Endothelial cell of umbilical vein (primary cell): ENCODE data around the gene RGS10. TPM values are rescaled to one million over a fixed set of nuclear protein-coding genes. Genes with fewer than 3 reads are reported as not detected.

Source experiments
- BruUV-seq: library from RNA; stranded (reverse); fragments of 400-500 nt; replicated peaks from 2 replicates; lab custom pipeline; 2021; lab: Mats Ljungman, UMichigan
- CTCF ChIA-PET: fragments of 300-600, 350-600 bp; sonication (Branson Sonifier 250); formaldehyde crosslinking; loops from one replicate; lab custom pipeline; 2021; ENCODE audit warnings: antibody characterized with exemption, inconsistent platforms; lab: Charles Lee
- POLR2A ChIA-PET: fragments of 300-600, 350-600 bp; sonication (Branson Sonifier 250); formaldehyde crosslinking; loops from one replicate; lab custom pipeline; 2021; ENCODE audit warnings: antibody characterized with exemption, inconsistent platforms; lab: Charles Lee
- DNase-seq: peaks from one replicate; pipeline ENCODE4 v3.0.0-alpha.2; 2011; ENCODE audit warnings: low read depth, low spot score
- FAIRE-seq: peaks from 2 replicates; lab custom pipeline; 2011; peaks lifted over from hg19 to GRCh38; lab: Jason Lieb, UNC
- H2AFZ ChIP-seq: 2 replicates; pipeline ENCODE4 v1.6.0; 2012; ENCODE audit warnings: low read depth, low read length, control low read depth, inconsistent platforms
- H3K27ac ChIP-seq: 2 replicates; pipeline ENCODE4 v1.5.1; 2011; ENCODE audit warnings: low read depth, mild to moderate bottlenecking, control low read depth, low read length, moderate library complexity; ENCODE audit not compliant: insufficient read depth
- H3K27me3 ChIP-seq, 2 experiments: 2 replicates each; pipeline versions ENCODE4 v1.6.0 to v1.6.1; 2011; ENCODE audit warnings: low read length in 2 of 2, mixed read lengths in 1 of 2; ENCODE audit not compliant: control insufficient read depth in 2 of 2, insufficient read depth in 2 of 2
- H3K36me3 ChIP-seq, 2 experiments: 2 replicates in 1 of 2; 3 replicates in 1 of 2; pipeline ENCODE4 v1.5.1; 2011; ENCODE audit warnings: low read length in 2 of 2, mild to moderate bottlenecking in 1 of 2, moderate library complexity in 1 of 2; ENCODE audit not compliant: control insufficient read depth in 2 of 2, insufficient read depth in 2 of 2; ENCODE audit errors: extremely low read depth in 1 of 2
- H3K4me1 ChIP-seq: 3 replicates; pipeline ENCODE4 v1.5.1; 2011; ENCODE audit warnings: mild to moderate bottlenecking, low read length; ENCODE audit not compliant: control insufficient read depth, insufficient read depth; ENCODE audit errors: extremely low read depth
- H3K4me2 ChIP-seq: 2 replicates; pipeline ENCODE4 v1.6.1; 2011; ENCODE audit warnings: low read length, control low read depth, mixed read lengths; ENCODE audit not compliant: insufficient read depth
- H3K4me3 ChIP-seq, 3 experiments: fragments of 200-600 bp in 1 of 3; sonication (generic), shearing (Covaris generic) in 1 of 3; replicated peaks in 1 of 3; 2 replicates each; pipeline ENCODE4 v1.5.1; 2011 to 2016; ENCODE audit warnings: control low read depth in 3 of 3, low read length in 3 of 3, mild to moderate bottlenecking in 2 of 3, inconsistent platforms in 1 of 3, low read depth in 1 of 3, moderate library complexity in 1 of 3; ENCODE audit not compliant: insufficient read depth in 1 of 3
- H3K79me2 ChIP-seq: 2 replicates; pipeline ENCODE4 v1.6.0; 2012; ENCODE audit warnings: low read length, inconsistent platforms; ENCODE audit not compliant: control insufficient read depth, insufficient read depth
- H3K9ac ChIP-seq: replicated peaks from 2 replicates; pipeline ENCODE3; 2011; ENCODE audit warnings: low read length, control low read depth; ENCODE audit not compliant: insufficient read depth; ENCODE audit errors: extremely low read depth
- H3K9me1 ChIP-seq: replicated peaks from 3 replicates; pipeline ENCODE4 v1.6.0; 2011; ENCODE audit warnings: mild to moderate bottlenecking, low read length; ENCODE audit not compliant: control insufficient read depth, insufficient read depth; ENCODE audit errors: extremely low read depth
- H3K9me3 ChIP-seq: replicated peaks from 2 replicates; pipeline ENCODE4 v1.5.1; 2012; ENCODE audit warnings: low read length, inconsistent platforms; ENCODE audit not compliant: control insufficient read depth, insufficient read depth
- H4K20me1 ChIP-seq: replicated peaks from 2 replicates; pipeline ENCODE3; 2011; ENCODE audit warnings: mild to moderate bottlenecking, low read length; ENCODE audit not compliant: control insufficient read depth, insufficient read depth; ENCODE audit errors: extremely low read depth
- GATA2 ChIP-seq: IDR thresholded peaks from 2 replicates; pipeline ENCODE4 v1.7.0; 2011; ENCODE audit warnings: low read depth, mild to moderate bottlenecking, moderate library complexity, mixed read lengths, low read length; ENCODE audit not compliant: insufficient read length, insufficient read depth
- JUN ChIP-seq: IDR thresholded peaks from 2 replicates; pipeline ENCODE4 v1.6.1; 2011; ENCODE audit warnings: borderline replicate concordance, low read depth; ENCODE audit not compliant: insufficient read length, insufficient read depth
- MYC ChIP-seq: IDR thresholded peaks from one replicate; pipeline ENCODE4 v1.6.1; 2011; ENCODE audit warnings: mild to moderate bottlenecking, low read depth, low read length
- POLR2A ChIP-seq: IDR thresholded peaks from 2 replicates; pipeline ENCODE4 v1.6.1; 2012; ENCODE audit warnings: low read depth, mild to moderate bottlenecking, control low read depth, low read length
- POLR2AphosphoS5 ChIP-seq: IDR thresholded peaks from 2 replicates; pipeline ENCODE4 v1.6.1; 2012; ENCODE audit warnings: low read depth, mild to moderate bottlenecking, control low read depth, low read length, moderate library complexity; ENCODE audit not compliant: insufficient read depth
- dilution Hi-C: fragments of 300-500 bp; cut with MboI; formaldehyde crosslinking; loops from one replicate; pipeline ENCODE4 v1.15.0; 2019; ENCODE audit warnings: low sequenced_read_pairs; ENCODE audit not compliant: extremely low pct_ligation_motif_present
- intact Hi-C: fragments of 100-400 bp; cut with micrococcal nuclease; formaldehyde crosslinking; loops from one replicate; pipeline ENCODE4 v1.10.0; 2022
- polyA plus RNA-seq, 4 experiments: library from polyadenylated mRNA; depleted of rRNA in 3 of 4; stranded (reverse) in 3 of 4; unstranded in 1 of 4; fragments of >200 nt; gene quantifications; 2 replicates each; pipeline versions ENCODE4 v1.2.1 to v1.2.3, GENCODE V29; 2011 to 2012; ENCODE audit warnings: missing spikeins in 1 of 4
- total RNA-seq: library from RNA; stranded (reverse); gene quantifications from 2 replicates; pipeline ENCODE4 v1.2.3, GENCODE V29; 2021
- TF ChIP-seq, protein P1 (sequence below): IDR thresholded peaks from 2 replicates; pipeline ENCODE4 v1.6.1; 2011; ENCODE audit not compliant: insufficient read depth, insufficient read length
- TF ChIP-seq, protein P2 (sequence below), 2 donors: IDR thresholded peaks; 1 replicate in 1 of 2; 2 replicates in 1 of 2; pipeline ENCODE4 v1.5.1; 2011; ENCODE audit warnings: low read length in 2 of 2, mild to moderate bottlenecking in 2 of 2, moderate library complexity in 2 of 2, control low read depth in 1 of 2, inconsistent platforms in 1 of 2, low read depth in 1 of 2; ENCODE audit not compliant: insufficient read depth in 1 of 2; ENCODE audit errors: extremely low read depth in 1 of 2

The RGS10 gene
- total and polyA plus RNA-seq, 2 donors (not counting 3 experiments of a cell fraction or from before 2014, with no cell fraction given): 7.8 to 22.4 TPM

DNA sequence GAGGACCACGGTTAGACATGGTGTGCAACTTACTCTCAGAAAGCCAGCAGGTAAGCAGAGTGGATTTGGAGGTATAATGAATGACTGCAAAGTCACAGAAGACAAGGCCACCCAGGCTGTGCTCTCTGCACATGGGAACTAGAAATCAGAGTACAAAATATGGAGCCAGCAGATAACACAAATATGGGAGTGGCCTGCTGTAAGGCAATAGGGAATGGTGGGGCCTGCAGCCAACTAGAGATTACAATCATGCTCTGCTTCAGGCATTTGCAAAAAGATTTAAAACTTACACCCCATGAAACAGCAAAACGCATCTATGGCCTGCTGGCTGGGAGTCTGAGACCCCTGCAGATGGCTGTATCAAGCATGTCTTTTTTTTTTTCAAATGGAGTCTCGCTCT is 47.0 kb downstream of the RGS10 start:
- Histone ChIP-seq H3K36me3 (no peaks in the 10 kb centered on the region), H3K4me3 (no peak overlapping the region), H3K4me2 (no peak overlapping the region), H2AFZ (no peak overlapping the region), H3K9me3 (no peaks in the 10 kb centered on the region), H3K79me2 (no peaks in the 10 kb centered on the region), H4K20me1 (no peaks in the 10 kb centered on the region), H3K9ac (no peak overlapping the region), H3K27me3 (no peaks in the 10 kb centered on the region), H3K4me1 (no peaks in the 10 kb centered on the region), H3K27ac (no peak overlapping the region), H3K9me1 (no peaks in the 10 kb centered on the region)
- POLR2A ChIA-PET: no interaction called here
- TF ChIP-seq, protein P1, sequence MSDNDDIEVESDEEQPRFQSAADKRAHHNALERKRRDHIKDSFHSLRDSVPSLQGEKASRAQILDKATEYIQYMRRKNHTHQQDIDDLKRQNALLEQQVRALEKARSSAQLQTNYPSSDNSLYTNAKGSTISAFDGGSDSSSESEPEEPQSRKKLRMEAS: no peak
- TF ChIP-seq JUN (no peak), POLR2A (no peak), GATA2 (no peak), MYC (no peak), POLR2AphosphoS5 (no peak)
- TF ChIP-seq, protein P2, sequence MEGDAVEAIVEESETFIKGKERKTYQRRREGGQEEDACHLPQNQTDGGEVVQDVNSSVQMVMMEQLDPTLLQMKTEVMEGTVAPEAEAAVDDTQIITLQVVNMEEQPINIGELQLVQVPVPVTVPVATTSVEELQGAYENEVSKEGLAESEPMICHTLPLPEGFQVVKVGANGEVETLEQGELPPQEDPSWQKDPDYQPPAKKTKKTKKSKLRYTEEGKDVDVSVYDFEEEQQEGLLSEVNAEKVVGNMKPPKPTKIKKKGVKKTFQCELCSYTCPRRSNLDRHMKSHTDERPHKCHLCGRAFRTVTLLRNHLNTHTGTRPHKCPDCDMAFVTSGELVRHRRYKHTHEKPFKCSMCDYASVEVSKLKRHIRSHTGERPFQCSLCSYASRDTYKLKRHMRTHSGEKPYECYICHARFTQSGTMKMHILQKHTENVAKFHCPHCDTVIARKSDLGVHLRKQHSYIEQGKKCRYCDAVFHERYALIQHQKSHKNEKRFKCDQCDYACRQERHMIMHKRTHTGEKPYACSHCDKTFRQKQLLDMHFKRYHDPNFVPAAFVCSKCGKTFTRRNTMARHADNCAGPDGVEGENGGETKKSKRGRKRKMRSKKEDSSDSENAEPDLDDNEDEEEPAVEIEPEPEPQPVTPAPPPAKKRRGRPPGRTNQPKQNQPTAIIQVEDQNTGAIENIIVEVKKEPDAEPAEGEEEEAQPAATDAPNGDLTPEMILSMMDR (IDR thresholded peaks at IDR 0.05; ENCODE audit: extremely low read depth in 1 of 2, insufficient read depth in 1 of 2, low read depth in 1 of 2, low read length in 2 of 2): no peak
- DNase-seq: no peak
- BruUV-seq: no TSS peak
- intact Hi-C loops (no loop called here), dilution Hi-C loops (no loop called here)
- no peak for FAIRE-seq
- CTCF ChIA-PET: interaction anchor here (2.4 kb wide), 1 partner anchor 296 kb away, joined by 7 read pairs; no protein-coding TSS in a partner anchor
